Stimulated activated CD4-positive, alpha-beta T cell treated with anti-CD3 and anti-CD28 coated beads, Interleukin-12 subunit alpha, Interleukin-12 subunit beta, amount 100 ng/mL, for 24 hours (primary cell): ENCODE measurements around the gene B3GNT4.
"Not testable (repeated sequence)": the region's sequence is repeated elsewhere in the genome, so short reads cannot be mapped to it uniquely, and the experiment has no call there.

Source experiments
- DNase-seq, 2 experiments: peaks; one replicate each; pipeline ENCODE4 v3.0.0-alpha.2; 2020; ENCODE audit warnings: low read depth in 2 of 2

Gene B3GNT4

DNA sequence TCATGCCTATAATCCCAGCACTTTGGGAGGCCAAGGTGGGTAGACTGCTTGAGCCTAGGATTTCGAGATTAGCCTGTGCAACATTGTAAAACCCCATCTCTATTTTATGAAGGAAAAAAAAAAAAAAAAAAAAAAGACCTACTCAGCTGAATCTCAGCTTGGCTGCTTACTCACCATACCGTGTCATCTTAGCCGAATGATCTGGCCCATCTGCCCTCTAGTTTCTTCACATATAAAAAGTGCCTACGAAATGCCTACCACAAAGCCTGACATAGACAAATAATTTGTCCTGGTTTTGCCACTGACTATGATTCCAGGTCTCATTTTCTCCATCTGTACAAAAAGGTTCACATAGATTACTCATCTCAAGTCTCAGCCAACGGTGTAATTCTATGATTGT lies 12.3 kb downstream of the B3GNT4 start:
- no peak for DNase-seq

- DNase-seq, result no peak
Measured at GRCh38 chr12:122216445-122216844, 12.9 kb downstream of the B3GNT4 start.

- DNase-seq, result peak; percentile 99 to 100
Measured at GRCh38 chr12:122225683-122226365, 22.3 kb downstream of the B3GNT4 start, which contains the start of gene DIABLO. Gene DIABLO, minus strand, starts transcription at chr12:122226052. Its CDS starts 38 bp downstream, at chr12:122226014.

- DNase-seq, result no peak
Measured at GRCh38 chr12:122226366-122227125, 23.0 kb downstream of the B3GNT4 start.

DNA sequence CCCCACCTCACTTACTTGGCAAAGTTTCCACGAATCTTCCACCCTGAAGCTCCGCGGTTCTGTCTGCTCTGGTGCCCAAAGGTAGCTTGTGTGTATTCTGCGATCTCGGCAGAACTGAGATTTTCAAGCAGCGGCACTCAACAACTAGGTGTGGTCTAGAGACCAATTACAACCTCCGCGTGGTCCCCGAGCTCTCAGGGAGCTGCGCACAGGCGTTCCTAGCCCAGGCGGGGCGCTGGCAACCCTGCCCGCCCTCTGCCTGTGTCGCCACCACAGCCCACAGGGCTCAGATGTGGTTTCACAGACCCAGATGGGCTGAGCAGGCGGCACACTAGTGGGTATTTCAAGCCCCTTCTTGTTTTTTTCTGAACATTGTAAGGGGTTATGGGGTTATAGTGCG lies 23.8 kb downstream of the B3GNT4 start:
- DNase-seq, result no peak

DNA sequence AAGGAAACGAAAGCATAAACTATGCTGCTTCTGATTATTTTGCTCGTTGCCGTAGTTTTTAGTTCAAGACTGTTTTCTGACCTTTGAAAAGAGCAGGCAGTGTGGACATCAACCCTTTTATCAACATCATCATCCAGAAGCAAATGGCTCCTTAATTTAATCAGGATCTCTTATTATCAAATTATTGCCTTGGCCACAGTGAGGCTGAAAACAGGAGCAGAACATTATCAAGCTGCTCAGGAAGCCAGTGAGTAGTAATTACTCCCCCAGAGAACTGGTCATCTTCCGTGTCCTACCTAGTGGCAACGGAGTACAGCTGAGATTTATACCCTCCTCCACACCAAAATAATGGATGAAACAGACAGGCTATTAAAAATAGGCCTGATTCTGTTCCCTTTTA lies 24.6 kb downstream of the B3GNT4 start:
- DNase-seq, result no peak

DNA sequence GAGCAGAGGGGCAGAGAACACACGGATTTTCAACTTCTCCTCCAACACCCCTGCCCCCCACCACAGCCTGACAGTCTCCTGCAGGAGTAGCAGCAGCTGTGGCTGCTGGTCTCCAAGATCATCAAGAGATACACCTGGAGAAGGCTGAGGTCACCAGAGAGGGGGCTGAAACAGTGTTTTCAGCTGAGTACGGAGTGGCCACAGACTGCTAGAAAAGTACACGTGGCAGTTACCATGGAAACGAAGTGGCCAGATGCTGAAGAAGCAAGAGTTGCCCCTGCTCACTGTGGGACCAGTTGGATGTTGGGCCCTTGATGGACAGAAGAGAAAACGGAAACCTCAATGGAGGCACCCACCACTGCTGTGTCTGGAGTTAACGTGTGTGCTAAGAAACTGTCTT lies 27.3 kb downstream of the B3GNT4 start:
- DNase-seq, result no peak

- DNase-seq, result no peak
Measured at GRCh38 chr12:122232691-122233090, 29.2 kb downstream of the B3GNT4 start.

DNA sequence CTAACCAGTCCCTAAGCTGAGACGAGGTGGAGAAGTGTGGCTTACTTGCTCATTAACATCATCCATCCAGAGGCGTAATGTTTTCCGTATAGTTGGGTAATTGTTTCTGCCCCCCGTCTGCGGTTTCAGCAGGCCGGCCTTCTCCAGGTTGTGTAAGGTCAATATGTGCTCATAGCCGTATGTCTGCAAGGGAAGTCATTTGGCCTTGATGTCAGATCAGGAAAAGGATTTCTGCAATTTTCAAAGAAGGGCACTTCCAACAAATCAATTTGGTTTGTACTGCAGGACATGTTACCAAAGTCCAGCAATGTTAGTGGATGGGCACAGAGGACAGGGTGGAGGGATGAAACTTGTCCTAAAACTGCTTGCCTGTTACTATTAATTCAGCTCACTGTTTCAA lies 32.2 kb downstream of the B3GNT4 start:
- no peak for DNase-seq

GRCh38 chr12:122238861-122239260 lies 35.4 kb downstream of the B3GNT4 start:
- DNase-seq, result no peak

DNA sequence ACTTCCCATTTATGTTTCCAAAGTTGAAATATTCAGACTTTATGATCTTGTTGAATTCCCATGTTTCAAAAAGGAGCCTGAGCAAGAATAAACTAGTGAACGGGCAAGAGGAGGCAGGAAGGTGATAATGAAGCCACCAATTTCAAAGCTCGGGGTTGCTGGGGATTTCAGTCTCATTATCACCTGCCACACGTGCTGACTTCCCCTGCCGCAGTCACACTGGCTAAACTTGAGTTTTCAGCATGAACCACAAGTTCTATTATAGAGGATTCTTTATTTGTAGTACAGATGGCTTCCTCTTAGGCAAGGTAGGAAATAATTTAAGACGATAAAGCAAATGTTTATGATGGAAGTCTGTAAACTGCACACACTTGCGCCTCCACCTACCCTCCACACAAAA lies 40.5 kb downstream of the B3GNT4 start:
- no peak for DNase-seq

- no peak for DNase-seq
Measured at GRCh38 chr12:122244565-122245371, 41.3 kb downstream of the B3GNT4 start.

DNA sequence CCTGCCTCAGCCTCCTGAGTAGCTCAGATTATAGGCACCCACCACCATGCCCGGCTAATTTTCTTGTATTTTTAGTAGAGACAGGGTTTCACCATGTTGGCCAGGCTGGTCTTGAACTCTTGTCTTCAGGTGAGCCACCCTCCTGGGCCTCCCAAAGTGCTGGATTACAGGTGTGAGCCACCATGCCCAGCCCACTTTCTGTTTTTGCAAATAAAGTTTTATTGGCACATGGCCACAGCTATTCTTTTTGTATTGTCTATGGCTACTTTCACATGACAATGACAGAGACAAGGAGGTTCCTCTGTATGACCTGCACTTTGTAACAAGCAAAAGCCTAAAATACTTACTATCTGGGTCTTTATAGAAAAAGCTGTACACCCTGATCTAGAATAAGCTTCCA lies 42.0 kb downstream of the B3GNT4 start:
- no peak for DNase-seq

GRCh38 chr12:122250047-122250446 lies 46.5 kb downstream of the B3GNT4 start:
- no peak for DNase-seq

GRCh38 chr12:122250536-122250935 lies 47.0 kb downstream of the B3GNT4 start:
- no peak for DNase-seq

DNA sequence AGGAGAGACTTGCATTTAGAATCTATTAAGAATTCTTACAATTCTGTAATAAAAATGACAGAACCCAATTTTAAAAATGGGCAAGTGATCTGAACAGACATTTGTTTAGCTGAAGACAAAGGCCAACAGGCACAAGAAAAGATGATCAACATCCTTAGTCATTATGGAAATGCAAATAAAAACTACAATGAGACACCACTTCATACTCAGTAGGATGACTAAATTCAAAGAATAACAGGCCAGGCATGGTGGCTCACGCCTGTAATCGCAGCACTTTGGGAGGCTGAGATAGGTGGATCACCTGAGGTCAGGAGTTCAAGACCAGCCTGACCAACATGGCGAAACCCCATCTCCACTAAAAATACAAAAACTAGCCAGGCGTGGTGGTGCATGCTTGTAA lies 55.0 kb downstream of the B3GNT4 start:
- not testable (repeated sequence) for DNase-seq
